COLO668 (cell line): ENCODE data around the gene TRABD2B.

Source experiments
- DNase-seq: peaks from one replicate; lab custom pipeline; 2025; ENCODE audit not compliant: unreplicated experiment; lab: John Stamatoyannopoulos, UW

TRABD2B gene

DNA sequence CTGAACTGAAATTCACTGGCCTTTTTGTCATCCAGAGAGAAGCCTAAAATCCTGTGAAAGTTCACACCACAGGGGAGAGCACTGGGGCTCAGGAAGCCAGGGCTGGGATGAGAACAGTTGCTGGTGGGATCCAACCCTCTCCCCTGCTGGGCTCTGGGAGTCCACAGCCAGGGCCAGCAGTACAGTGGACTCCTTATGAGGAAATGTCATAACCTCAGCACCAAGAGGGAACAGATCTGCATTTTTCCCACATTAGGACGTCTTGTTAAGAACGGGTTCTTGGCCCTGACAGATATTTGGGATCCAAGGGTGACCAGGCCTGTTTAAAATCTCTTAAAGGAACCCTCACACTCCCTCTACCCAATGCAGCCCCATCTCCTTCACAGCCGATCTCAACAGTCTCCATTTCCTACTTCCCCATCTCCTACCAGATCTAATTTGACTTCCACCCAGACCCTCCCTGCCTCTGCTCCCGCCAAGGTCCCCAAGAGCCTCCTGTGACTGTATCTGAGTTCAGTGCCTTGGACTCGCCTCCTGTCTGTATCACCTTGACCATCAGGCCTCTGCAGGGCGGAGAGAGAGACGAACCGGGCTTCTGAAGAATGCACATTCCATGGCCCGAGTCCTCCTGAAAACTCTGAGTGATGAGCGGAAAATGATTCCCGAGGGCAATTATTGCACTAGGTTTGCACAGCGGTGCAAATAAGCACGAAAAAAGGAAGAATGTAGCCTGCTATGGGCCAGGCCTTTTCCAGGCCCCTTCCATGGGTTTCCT lies 159.9 kb downstream of the TRABD2B start:
- no peak for DNase-seq

GRCh38 chr1:47835409-47835808 lies 161.8 kb downstream of the TRABD2B start:
- no peak for DNase-seq

- DNase-seq: no peak
These were observed 162.9 kb downstream of the TRABD2B start for GRCh38 chr1:47834326-47834725.

- DNase-seq: no peak
These were observed 166.4 kb downstream of the TRABD2B start for GRCh38 chr1:47830641-47831333.

DNA sequence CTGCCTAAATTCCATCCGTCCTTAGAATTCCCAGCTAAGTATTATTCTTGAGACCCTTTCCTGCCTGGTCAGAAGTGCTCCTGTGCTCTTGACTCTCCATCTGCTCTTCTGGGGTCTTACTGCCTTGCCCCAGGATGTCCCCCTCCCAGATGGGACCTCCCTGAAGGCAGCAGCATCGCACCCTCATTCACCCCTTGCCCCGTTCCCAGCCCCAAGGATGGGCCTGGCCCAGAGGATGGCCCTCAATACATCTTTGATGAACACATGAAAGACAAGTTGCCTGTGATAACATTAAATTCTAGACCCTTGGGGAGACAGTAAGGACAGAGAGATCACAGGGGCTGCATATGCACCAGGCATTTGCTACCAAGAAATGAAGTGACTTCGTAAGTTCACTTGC lies 167.2 kb downstream of the TRABD2B start:
- DNase-seq: no peak

GRCh38 chr1:47828978-47829377 lies 168.2 kb downstream of the TRABD2B start:
- no peak for DNase-seq

GRCh38 chr1:47827109-47827508 lies 170.1 kb downstream of the TRABD2B start:
- DNase-seq: no peak

DNA sequence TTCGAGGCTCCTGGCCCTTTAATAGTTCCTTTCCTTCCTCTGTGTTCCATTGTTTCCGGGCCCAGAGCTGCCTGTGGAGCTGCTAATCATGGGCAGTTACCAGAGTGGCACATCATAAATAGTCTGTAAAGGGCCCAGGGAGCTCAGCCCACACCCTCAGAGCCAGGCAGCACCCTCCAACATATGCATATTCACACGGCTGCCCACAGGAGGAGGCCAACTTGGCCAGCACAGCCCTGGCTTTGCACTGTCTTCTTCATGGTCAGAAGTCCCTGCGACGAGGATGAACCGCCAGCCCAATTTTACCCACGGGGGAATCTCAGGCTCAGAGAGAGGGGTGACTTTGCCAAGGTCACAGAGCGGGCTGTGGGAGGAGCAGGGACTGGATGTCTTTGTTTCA lies 172.5 kb downstream of the TRABD2B start:
- DNase-seq: peak; percentile 28

GRCh38 chr1:47824297-47824696 lies 172.9 kb downstream of the TRABD2B start:
- no peak for DNase-seq

DNA sequence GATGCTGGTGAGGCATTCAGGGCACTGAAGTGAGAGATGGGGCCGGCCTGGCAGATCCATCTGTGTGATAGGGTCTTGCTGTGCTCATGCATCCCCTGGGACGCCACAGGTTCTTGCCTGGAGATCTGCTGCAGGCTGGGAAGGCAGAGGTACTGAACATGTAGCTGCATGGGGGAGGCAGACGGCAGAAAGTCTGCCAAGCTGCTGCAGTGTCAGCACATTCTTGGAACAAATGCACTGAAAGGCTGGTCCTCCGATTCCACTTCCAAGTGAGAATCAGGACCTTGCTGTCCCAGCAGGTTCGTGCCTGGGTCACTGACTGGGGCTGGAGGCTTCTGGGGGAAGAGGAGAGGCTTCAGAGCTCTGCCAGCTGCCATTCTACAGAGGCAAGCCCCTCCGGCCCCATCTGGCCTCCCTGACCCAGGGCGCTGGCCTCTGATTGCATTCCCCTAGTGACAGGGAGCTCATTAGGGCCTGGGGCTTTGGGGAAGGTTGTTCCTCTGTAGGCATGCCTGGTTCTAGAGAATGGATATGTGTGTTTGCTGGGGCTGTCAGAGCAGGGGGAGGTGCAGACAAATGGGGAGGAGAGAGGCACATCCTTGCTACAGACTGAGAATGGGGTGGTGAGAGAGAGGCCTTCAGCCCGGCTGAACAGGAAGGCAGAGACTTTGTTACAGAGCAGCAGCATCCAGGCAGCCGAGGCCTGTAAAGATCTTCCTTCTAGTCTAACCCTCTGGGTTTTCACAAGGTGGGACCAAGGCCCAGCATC lies 174.0 kb downstream of the TRABD2B start:
- DNase-seq: no peak

GRCh38 chr1:47821760-47822159 lies 175.4 kb downstream of the TRABD2B start:
- no peak for DNase-seq

DNA sequence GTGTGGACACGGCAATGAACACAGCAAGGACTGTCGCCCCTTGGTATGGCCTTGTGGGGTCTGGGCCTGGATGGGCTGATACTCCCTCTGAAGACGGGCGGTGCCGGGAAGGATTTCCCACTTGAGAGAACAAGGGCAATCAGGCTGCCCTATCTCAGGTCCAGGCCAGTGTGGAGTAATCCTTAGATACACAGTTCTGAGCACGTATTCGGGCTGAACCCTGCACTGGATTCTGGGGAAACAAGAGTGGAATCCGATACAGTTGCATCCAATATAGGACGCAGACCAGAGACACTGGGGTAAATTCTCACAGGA lies 177.7 kb downstream of the TRABD2B start:
- no peak for DNase-seq

DNA sequence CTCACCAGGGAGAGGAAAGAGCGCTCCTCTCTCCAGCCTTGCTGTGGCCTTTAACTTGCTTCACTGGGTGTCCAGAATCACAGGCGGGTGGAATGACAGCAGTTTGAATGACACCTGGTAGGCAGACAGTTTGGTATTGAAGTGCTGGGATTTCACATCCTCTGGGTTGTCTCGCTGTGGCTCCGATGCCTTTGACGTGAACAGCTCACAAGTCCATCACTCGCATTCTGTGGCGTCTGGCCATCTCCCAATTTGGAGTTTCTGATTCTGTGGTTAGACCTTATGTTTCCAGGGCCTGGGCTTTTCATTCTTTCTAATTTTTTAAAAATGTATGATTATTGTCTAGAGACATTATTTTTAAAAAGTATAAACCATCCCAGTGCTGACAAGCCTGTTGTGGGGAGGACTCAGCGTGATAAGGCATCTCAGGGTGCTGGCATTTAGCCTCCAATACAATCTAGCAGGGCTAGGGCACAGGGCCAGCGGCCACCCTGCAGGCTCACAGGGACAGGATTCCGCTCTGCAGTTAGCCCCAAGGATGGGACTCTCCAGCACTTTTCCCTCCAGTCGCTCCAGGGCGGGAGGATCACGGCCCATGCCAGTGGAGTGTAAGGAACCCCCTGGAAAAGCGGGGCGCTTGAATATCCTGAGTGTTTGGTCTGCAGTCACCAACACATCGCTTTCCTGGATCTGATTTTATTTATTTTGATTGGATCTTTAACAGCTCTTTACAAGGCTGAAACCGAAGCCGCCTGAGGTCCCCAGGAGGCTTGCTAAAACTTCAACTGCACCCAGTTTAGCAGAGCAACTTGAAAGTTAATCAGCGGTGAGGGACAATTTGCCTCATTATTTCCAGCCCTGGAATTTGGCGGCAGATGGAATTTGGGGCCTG lies 178.3 kb downstream of the TRABD2B start:
- DNase-seq: no peak

GRCh38 chr1:47817861-47818260 lies 179.3 kb downstream of the TRABD2B start:
- no peak for DNase-seq

DNA sequence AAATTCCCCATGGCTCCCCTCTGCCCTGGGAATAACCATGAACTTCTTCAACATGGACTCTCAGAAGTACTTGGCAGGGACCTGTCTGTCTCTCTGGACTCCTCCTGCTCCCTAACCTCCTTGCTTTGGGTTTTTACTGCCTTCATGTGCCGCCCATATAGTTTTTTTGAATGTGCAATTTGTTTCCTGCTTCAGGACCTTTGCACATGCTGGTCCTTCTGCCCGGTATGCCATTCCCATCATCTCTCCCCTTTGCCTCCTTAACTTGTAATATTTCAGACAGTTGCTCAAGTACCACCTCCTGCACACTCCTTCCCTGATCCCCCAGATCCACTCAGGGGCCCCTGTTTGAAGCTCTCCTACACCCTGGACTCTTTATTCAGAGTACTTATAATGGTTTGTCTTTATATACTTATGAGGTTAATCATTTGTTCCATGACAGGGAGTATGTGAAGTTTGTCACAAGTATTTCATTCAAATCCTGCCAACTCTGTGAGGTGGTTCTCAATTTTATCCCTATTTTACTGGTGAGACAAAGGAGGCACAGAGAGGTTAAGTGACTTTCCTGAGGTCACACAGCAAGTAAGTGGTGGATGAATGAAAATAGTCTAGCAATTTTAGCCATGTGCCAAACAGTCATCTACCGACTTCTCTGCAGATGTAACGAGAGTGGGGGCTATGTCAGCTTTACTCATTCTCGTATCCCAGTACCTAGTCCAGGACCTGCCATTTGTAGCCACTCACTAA lies 180.7 kb downstream of the TRABD2B start:
- no peak for DNase-seq

GRCh38 chr1:47814612-47815395 lies 182.4 kb downstream of the TRABD2B start:
- DNase-seq: no peak

DNA sequence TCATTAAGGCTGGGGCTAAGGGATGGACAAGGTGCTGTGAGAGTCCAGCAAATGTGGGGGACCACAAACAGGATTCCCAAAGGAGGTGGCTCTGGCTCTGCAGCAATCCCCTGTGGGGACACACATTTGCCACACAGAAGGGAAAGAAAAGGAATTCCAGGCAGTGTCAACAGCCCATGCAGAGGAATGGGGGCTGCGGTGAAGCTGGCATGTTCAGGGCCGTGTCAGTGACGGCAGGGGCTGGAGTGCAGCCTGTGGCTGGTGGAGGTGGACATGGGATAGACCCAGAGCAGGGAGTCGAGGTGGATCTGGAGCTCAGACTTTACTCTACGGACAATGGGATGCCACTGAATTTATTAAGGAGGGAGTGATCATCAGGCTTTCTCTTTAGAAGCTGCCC lies 183.2 kb downstream of the TRABD2B start:
- no peak for DNase-seq

GRCh38 chr1:47812904-47813514 lies 184.2 kb downstream of the TRABD2B start:
- peak; percentile 76 for DNase-seq
